ENCODE measurements around the gene MGAT4B.
A peak's percentile ranks its signal among the peaks of the same experiment; 100 is the strongest.

Gene MGAT4B

GRCh38 chr5:179797741-179798140 lies 8.9 kb downstream of the MGAT4B start:
- peaks cover 33% of the 10 kb centered on the region for H3K36me3 ChIP-seq (ENCODE audit: insufficient read depth, low read length)
- H3K9ac ChIP-seq (ENCODE audit: low read length) = no peak overlapping the region
- H3K9me3 ChIP-seq (ENCODE audit: low read length) = no peaks in the 10 kb centered on the region
- no peak overlapping the region for H3K4me3 ChIP-seq (ENCODE audit: low read depth in 1 of 2, low read length in 2 of 2)
- H3K27me3 ChIP-seq (ENCODE audit: control insufficient read depth in 1 of 2, insufficient read depth in 2 of 2, low read length in 2 of 2) = no peaks in the 10 kb centered on the region
- no peak overlapping the region for H3K27ac ChIP-seq (ENCODE audit: low read depth, low read length)
- H3K4me1 ChIP-seq (ENCODE audit: insufficient read depth, low read length) = peaks cover 29% of the 10 kb centered on the region

- peak overlapping the region in 1 of 2 donors; percentile 49 for H3K4me3 ChIP-seq (ENCODE audit: low read depth in 1 of 2, low read length in 2 of 2)
- no peaks in the 10 kb centered on the region for H3K9me3 ChIP-seq (ENCODE audit: low read length)
- peaks cover 26% of the 10 kb centered on the region for H3K36me3 ChIP-seq (ENCODE audit: insufficient read depth, low read length)
- peaks cover 22% of the 10 kb centered on the region for H3K4me1 ChIP-seq (ENCODE audit: insufficient read depth, low read length)
- no peaks in the 10 kb centered on the region for H3K27me3 ChIP-seq (ENCODE audit: control insufficient read depth in 1 of 2, insufficient read depth in 2 of 2, low read length in 2 of 2)
- H3K9ac ChIP-seq (ENCODE audit: low read length) = no peak overlapping the region
- peak overlapping the region; percentile 73 for H3K27ac ChIP-seq (ENCODE audit: low read depth, low read length)
Observed at GRCh38 chr5:179796877-179797608, 9.6 kb downstream of the MGAT4B start.

GRCh38 chr5:179795863-179796833 lies 10.5 kb downstream of the MGAT4B start:
- H3K4me3 ChIP-seq (ENCODE audit: low read depth in 1 of 2, low read length in 2 of 2) = peak overlapping the region; percentile 49
- no peaks in the 10 kb centered on the region for H3K9me3 ChIP-seq (ENCODE audit: low read length)
- H3K36me3 ChIP-seq (ENCODE audit: insufficient read depth, low read length) = peaks cover 26% of the 10 kb centered on the region
- H3K9ac ChIP-seq (ENCODE audit: low read length) = no peak overlapping the region
- H3K27me3 ChIP-seq (ENCODE audit: control insufficient read depth in 1 of 2, insufficient read depth in 2 of 2, low read length in 2 of 2) = no peaks in the 10 kb centered on the region
- H3K4me1 ChIP-seq (ENCODE audit: insufficient read depth, low read length) = peaks cover 20% of the 10 kb centered on the region
- peak overlapping the region; percentile 73 for H3K27ac ChIP-seq (ENCODE audit: low read depth, low read length)

- Histone ChIP-seq H3K9me3 (ENCODE audit: low read length) (no peaks in the 10 kb centered on the region), H3K9ac (ENCODE audit: low read length) (no peak overlapping the region), H3K27me3 (ENCODE audit: control insufficient read depth in 1 of 2, insufficient read depth in 2 of 2, low read length in 2 of 2) (no peaks in the 10 kb centered on the region), H3K36me3 (ENCODE audit: insufficient read depth, low read length) (peaks cover 24% of the 10 kb centered on the region), H3K4me3 (ENCODE audit: low read depth in 1 of 2, low read length in 2 of 2) (peak overlapping the region; percentile 49), H3K27ac (ENCODE audit: low read depth, low read length) (no peak overlapping the region), H3K4me1 (ENCODE audit: insufficient read depth, low read length) (peaks cover 20% of the 10 kb centered on the region)
Observed at GRCh38 chr5:179795049-179795862, 11.4 kb downstream of the MGAT4B start.

- Histone ChIP-seq H3K9ac (ENCODE audit: low read length) (no peak overlapping the region), H3K27me3 (ENCODE audit: control insufficient read depth in 1 of 2, insufficient read depth in 2 of 2, low read length in 2 of 2) (no peaks in the 10 kb centered on the region), H3K36me3 (ENCODE audit: insufficient read depth, low read length) (peaks cover 17% of the 10 kb centered on the region), H3K9me3 (ENCODE audit: low read length) (no peaks in the 10 kb centered on the region), H3K4me3 (ENCODE audit: low read depth in 1 of 2, low read length in 2 of 2) (no peak overlapping the region), H3K4me1 (ENCODE audit: insufficient read depth, low read length) (peaks cover 20% of the 10 kb centered on the region), H3K27ac (ENCODE audit: low read depth, low read length) (peak overlapping the region; percentile 36)
Observed at GRCh38 chr5:179794575-179794974, 12.1 kb downstream of the MGAT4B start.

- H3K27ac ChIP-seq (ENCODE audit: low read depth, low read length) = peak overlapping the region; percentile 36
- peaks cover 13% of the 10 kb centered on the region for H3K36me3 ChIP-seq (ENCODE audit: insufficient read depth, low read length)
- no peak overlapping the region for H3K4me3 ChIP-seq (ENCODE audit: low read depth in 1 of 2, low read length in 2 of 2)
- no peak overlapping the region for H3K9ac ChIP-seq (ENCODE audit: low read length)
- H3K27me3 ChIP-seq (ENCODE audit: control insufficient read depth in 1 of 2, insufficient read depth in 2 of 2, low read length in 2 of 2) = no peaks in the 10 kb centered on the region
- H3K9me3 ChIP-seq (ENCODE audit: low read length) = no peaks in the 10 kb centered on the region
- H3K4me1 ChIP-seq (ENCODE audit: insufficient read depth, low read length) = peaks cover 20% of the 10 kb centered on the region
Observed at GRCh38 chr5:179794171-179794570, 12.5 kb downstream of the MGAT4B start.

- H3K4me1 ChIP-seq (ENCODE audit: insufficient read depth, low read length) = peaks cover 20% of the 10 kb centered on the region
Observed at GRCh38 chr5:179793468-179794139, 13.1 kb downstream of the MGAT4B start, which contains the start of gene LTC4S. LTC4S (plus strand) TSS chr5:179793986; CDS start chr5:179794081, 95 bp downstream.

GRCh38 chr5:179792612-179793467 lies 13.8 kb downstream of the MGAT4B start:
- Histone ChIP-seq H3K4me3 (ENCODE audit: low read depth in 1 of 2, low read length in 2 of 2) (no peak overlapping the region), H3K27me3 (ENCODE audit: control insufficient read depth in 1 of 2, insufficient read depth in 2 of 2, low read length in 2 of 2) (no peaks in the 10 kb centered on the region), H3K27ac (ENCODE audit: low read depth, low read length) (peak overlapping the region; percentile 39), H3K4me1 (ENCODE audit: insufficient read depth, low read length) (peaks cover 20% of the 10 kb centered on the region), H3K9me3 (ENCODE audit: low read length) (no peaks in the 10 kb centered on the region), H3K9ac (ENCODE audit: low read length) (no peak overlapping the region), H3K36me3 (ENCODE audit: insufficient read depth, low read length) (no peaks in the 10 kb centered on the region)

More at GRCh38 chr5:179793468-179794139, 13.1 kb downstream of the MGAT4B start, which contains the start of gene LTC4S:
- peaks cover 7% of the 10 kb centered on the region for H3K36me3 ChIP-seq (ENCODE audit: insufficient read depth, low read length)
- no peak within 1 kb of the TSS for H3K4me3 ChIP-seq (ENCODE audit: low read depth in 1 of 2, low read length in 2 of 2)
- H3K9ac ChIP-seq (ENCODE audit: low read length) = no peak within 1 kb of the TSS
- no peaks in the 10 kb centered on the region for H3K27me3 ChIP-seq (ENCODE audit: control insufficient read depth in 1 of 2, insufficient read depth in 2 of 2, low read length in 2 of 2)
- H3K27ac ChIP-seq (ENCODE audit: low read depth, low read length) = peak within 1 kb of the TSS; percentile 39
- H3K9me3 ChIP-seq (ENCODE audit: low read length) = no peaks in the 10 kb centered on the region

- Histone ChIP-seq H3K27me3 (ENCODE audit: control insufficient read depth in 1 of 2, insufficient read depth in 2 of 2, low read length in 2 of 2) (no peaks in the 10 kb centered on the region), H3K9me3 (ENCODE audit: low read length) (no peaks in the 10 kb centered on the region), H3K27ac (ENCODE audit: low read depth, low read length) (no peak overlapping the region), H3K36me3 (ENCODE audit: insufficient read depth, low read length) (no peaks in the 10 kb centered on the region), H3K9ac (ENCODE audit: low read length) (no peak overlapping the region), H3K4me3 (ENCODE audit: low read depth in 1 of 2, low read length in 2 of 2) (no peak overlapping the region), H3K4me1 (ENCODE audit: insufficient read depth, low read length) (peaks cover 20% of the 10 kb centered on the region)
Observed at GRCh38 chr5:179791881-179792611, 14.6 kb downstream of the MGAT4B start.
